K562 (cell line): Measurements from ENCODE around the gene ATF6B. TPM values are rescaled to one million over a fixed set of nuclear protein-coding genes. Genes with fewer than 3 reads are reported as not detected.

Experiments
- CEBPG ChIP-seq, 3 experiments: fragments of 200-800 bp in 1 of 3; sonication (Bioruptor generic) in 1 of 3; sonication (generic) in 1 of 3; formaldehyde crosslinking in 1 of 3; IDR thresholded peaks in 2 of 3; conservative IDR thresholded peaks in 1 of 3; 2 replicates each; pipeline versions ENCODE4 v1.6.1 to v1.8.0; 2016 to 2022; ENCODE audit warnings: missing compliant biosample characterization in 2 of 3, missing genetic modification characterization in 2 of 3, mild to moderate bottlenecking in 1 of 3, missing genetic modification reagents in 1 of 3
- CXXC5 ChIP-seq: fragments of 250-450 bp; sonication (Bioruptor Pico); IDR thresholded peaks from 2 replicates; pipeline ENCODE4 v1.8.0; 2022; ENCODE audit warnings: inconsistent platforms, mild to moderate bottlenecking, moderate library complexity
- HNRNPK ChIP-seq: fragments of 200-400 bp; formaldehyde crosslinking; IDR thresholded peaks from one replicate; pipeline ENCODE4 v1.6.1; 2018; ENCODE audit warnings: mild to moderate bottlenecking, low read depth, low read length; ENCODE audit not compliant: poor library complexity, severe bottlenecking
- MCM5 ChIP-seq: fragments of 450-650 bp; IDR thresholded peaks from 2 replicates; pipeline ENCODE4 v1.6.1; 2016; ENCODE audit warnings: low read depth
- MIER1 ChIP-seq: fragments of 450-650 bp; IDR thresholded peaks from 2 replicates; pipeline ENCODE4 v1.6.1; 2016; ENCODE audit warnings: antibody characterized with exemption, mild to moderate bottlenecking, low read depth
- MYNN ChIP-seq, 2 experiments: sonication (generic); formaldehyde crosslinking in 1 of 2; IDR thresholded peaks; 2 replicates each; pipeline versions ENCODE4 v1.5.0 to v1.6.1; 2016 to 2020; ENCODE audit warnings: antibody characterized with exemption in 1 of 2, missing genetic modification reagents in 1 of 2
- NFIX ChIP-seq: fragments of 250-450 bp; sonication (Bioruptor Pico); IDR thresholded peaks from 2 replicates; pipeline ENCODE4 v1.4.0; 2020; ENCODE audit warnings: low read depth, mild to moderate bottlenecking, moderate library complexity
- NFRKB ChIP-seq: fragments of 450-650 bp; IDR thresholded peaks from 2 replicates; pipeline ENCODE4 v1.6.1; 2016; ENCODE audit warnings: low read depth
- PHF8 ChIP-seq: fragments of 200-600 bp; sonication (generic); IDR thresholded peaks from 2 replicates; pipeline ENCODE4 v1.6.1; 2012; ENCODE audit warnings: mixed run types, mild to moderate bottlenecking, inconsistent platforms, low read length, moderate library complexity, borderline replicate concordance
- THRAP3 ChIP-seq: fragments of 450-650 bp; IDR thresholded peaks from 2 replicates; pipeline ENCODE4 v1.6.1; 2016; ENCODE audit warnings: mild to moderate bottlenecking, inconsistent platforms, borderline replicate concordance
- ZEB2 ChIP-seq: fragments of 450-650 bp; IDR thresholded peaks from 2 replicates; pipeline ENCODE4 v1.6.1; 2016
- ZNF707 ChIP-seq: fragments of 250-450 bp; sonication (Bioruptor Pico); conservative IDR thresholded peaks from 2 replicates; pipeline ENCODE4 v1.8.0; 2022; ENCODE audit warnings: inconsistent platforms, mild to moderate bottlenecking, moderate library complexity
- ZNF75A ChIP-seq: fragments of 450-650 bp; formaldehyde crosslinking; IDR thresholded peaks from 2 replicates; pipeline ENCODE4 v1.4.0; 2020; ENCODE audit warnings: mild to moderate bottlenecking
- ZNF766 ChIP-seq: fragments of 200-800 bp; sonication (Bioruptor generic); conservative IDR thresholded peaks from 2 replicates; pipeline ENCODE4 v1.6.1; 2016; ENCODE audit warnings: missing genetic modification characterization, missing compliant biosample characterization
- polyA plus RNA-seq, 8 experiments: library from polyadenylated mRNA; depleted of rRNA in 4 of 8; stranded (reverse) in 5 of 8; unstranded in 3 of 8; fragments of >200 nt; fragmentation: Nextera tagmentation in 2 of 8; fragmentation: Illumina TruSeq in 1 of 8; extraction: Ambion mirVana in 2 of 8; extraction: Trizol in 1 of 8; gene quantifications; 2 replicates each; pipeline versions ENCODE4 v1.2.1 to v1.2.3, GENCODE V29; 2011 to 2014; ENCODE audit warnings: inconsistent platforms in 1 of 8, missing spikeins in 1 of 8
- total RNA-seq, 7 experiments: library from RNA; depleted of rRNA in 6 of 7; stranded (reverse); fragments of >200 nt in 6 of 7; fragmentation: Illumina TruSeq in 2 of 7; extraction: Trizol in 2 of 7; gene quantifications; 2 replicates each; pipeline versions ENCODE4 v1.2.1 to v1.2.3, GENCODE V29; 2011 to 2021; ENCODE audit warnings: low replicate concordance in 1 of 7
- TF ChIP-seq, protein P1 (sequence below), 2 experiments: fragments of 450-650 bp; formaldehyde crosslinking in 1 of 2; IDR thresholded peaks; 2 replicates each; pipeline versions ENCODE4 v1.4.0 to v1.6.1; 2014 to 2020; ENCODE audit warnings: mild to moderate bottlenecking in 2 of 2, borderline replicate concordance in 1 of 2, low read depth in 1 of 2
- TF ChIP-seq, protein P2 (sequence below): fragments of 450-650 bp; IDR thresholded peaks from 2 replicates; pipeline ENCODE4 v1.6.1; 2016; ENCODE audit warnings: borderline replicate concordance

The ATF6B gene
- total and polyA plus RNA-seq, 9 of the 15 experiments (the other 6 are each of a cell fraction or from before 2014, with no cell fraction given), result 20.7 to 131 (median 31.7) TPM

DNA sequence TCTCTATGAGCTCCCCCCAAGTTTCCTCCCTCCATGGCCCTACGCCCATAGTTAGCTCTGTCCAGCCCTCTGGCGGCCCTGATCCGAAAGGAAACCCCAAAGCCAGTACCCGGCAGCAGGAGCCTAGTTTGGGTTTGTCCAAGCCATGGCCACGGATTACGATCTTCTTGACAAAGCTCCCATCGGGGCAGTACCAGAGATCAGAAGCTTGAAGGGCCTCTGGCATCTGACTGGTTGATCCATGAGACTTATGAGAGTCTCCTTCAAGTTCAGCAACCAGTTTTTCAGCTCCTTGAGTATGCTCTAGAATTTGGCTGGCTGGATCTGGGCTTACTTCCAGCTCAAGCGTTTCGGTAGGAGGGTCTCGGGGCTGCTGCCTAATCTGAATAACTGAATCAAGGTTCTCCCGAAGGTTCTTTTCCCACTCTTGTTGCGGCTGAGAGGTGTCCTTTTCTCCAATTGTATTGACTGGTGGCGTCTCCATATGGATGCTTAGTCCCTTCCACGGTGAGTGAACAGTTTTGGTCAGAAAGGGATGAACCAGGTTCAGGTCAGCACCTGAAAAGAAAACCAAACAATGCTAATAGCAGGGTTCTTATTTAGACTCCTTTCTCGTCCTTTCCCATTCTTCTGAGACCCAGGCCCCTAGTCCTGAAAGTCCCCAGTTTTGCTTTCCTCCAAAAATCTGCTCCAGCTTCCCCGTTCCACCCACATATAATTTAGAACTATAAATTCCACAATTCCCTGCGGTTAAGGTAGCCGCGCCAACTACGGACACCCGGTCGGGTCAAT, 1.4 kb upstream of the ATF6B start (continued):
- TF ChIP-seq MIER1, result peak; percentile 75
- no peak for TF ChIP-seq MYNN (IDR thresholded peaks at IDR 0.05)
- TF ChIP-seq MYNN (CRISPR knock-in tag; IDR thresholded peaks at IDR 0.05), result no peak
- no peak; the same call in 1 of the 2 replicates for TF ChIP-seq NFIX (CRISPR knock-in tag)
- no peak for TF ChIP-seq CXXC5 (CRISPR knock-in tag)
- TF ChIP-seq ZNF75A, result no peak
- no peak for TF ChIP-seq THRAP3
- TF ChIP-seq HNRNPK, result no peak
- peak; percentile 15; the same call in 1 of the 2 replicates for TF ChIP-seq CEBPG (CRISPR knock-in tag; IDR thresholded peaks at IDR 0.05)
- TF ChIP-seq CEBPG (tag; conservative IDR thresholded peaks at IDR 0.05 in 1 of 2, IDR thresholded peaks at IDR 0.05 in 1 of 2), result no peak
- TF ChIP-seq NFRKB, result no peak
- TF ChIP-seq PHF8, result no peak
- 0 out of 2 replicates have a peak, but pooled peaks have one; percentile 19 for TF ChIP-seq ZNF766 (CRISPR knock-in tag)
- no peak for TF ChIP-seq ZNF707 (CRISPR knock-in tag)
- TF ChIP-seq ZEB2, result peak; percentile 56; the same call in 1 of the 2 replicates
- TF ChIP-seq, protein P1, sequence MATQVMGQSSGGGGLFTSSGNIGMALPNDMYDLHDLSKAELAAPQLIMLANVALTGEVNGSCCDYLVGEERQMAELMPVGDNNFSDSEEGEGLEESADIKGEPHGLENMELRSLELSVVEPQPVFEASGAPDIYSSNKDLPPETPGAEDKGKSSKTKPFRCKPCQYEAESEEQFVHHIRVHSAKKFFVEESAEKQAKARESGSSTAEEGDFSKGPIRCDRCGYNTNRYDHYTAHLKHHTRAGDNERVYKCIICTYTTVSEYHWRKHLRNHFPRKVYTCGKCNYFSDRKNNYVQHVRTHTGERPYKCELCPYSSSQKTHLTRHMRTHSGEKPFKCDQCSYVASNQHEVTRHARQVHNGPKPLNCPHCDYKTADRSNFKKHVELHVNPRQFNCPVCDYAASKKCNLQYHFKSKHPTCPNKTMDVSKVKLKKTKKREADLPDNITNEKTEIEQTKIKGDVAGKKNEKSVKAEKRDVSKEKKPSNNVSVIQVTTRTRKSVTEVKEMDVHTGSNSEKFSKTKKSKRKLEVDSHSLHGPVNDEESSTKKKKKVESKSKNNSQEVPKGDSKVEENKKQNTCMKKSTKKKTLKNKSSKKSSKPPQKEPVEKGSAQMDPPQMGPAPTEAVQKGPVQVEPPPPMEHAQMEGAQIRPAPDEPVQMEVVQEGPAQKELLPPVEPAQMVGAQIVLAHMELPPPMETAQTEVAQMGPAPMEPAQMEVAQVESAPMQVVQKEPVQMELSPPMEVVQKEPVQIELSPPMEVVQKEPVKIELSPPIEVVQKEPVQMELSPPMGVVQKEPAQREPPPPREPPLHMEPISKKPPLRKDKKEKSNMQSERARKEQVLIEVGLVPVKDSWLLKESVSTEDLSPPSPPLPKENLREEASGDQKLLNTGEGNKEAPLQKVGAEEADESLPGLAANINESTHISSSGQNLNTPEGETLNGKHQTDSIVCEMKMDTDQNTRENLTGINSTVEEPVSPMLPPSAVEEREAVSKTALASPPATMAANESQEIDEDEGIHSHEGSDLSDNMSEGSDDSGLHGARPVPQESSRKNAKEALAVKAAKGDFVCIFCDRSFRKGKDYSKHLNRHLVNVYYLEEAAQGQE (IDR thresholded peaks at IDR 0.05; ENCODE audit: borderline replicate concordance), result peak; percentile 85
- TF ChIP-seq, protein P1 (CRISPR knock-in tag; IDR thresholded peaks at IDR 0.05; ENCODE audit: low read depth), result 0 out of 2 replicates have a peak, but pooled peaks have one; percentile 5
- no peak for TF ChIP-seq MCM5
- TF ChIP-seq, protein P2, sequence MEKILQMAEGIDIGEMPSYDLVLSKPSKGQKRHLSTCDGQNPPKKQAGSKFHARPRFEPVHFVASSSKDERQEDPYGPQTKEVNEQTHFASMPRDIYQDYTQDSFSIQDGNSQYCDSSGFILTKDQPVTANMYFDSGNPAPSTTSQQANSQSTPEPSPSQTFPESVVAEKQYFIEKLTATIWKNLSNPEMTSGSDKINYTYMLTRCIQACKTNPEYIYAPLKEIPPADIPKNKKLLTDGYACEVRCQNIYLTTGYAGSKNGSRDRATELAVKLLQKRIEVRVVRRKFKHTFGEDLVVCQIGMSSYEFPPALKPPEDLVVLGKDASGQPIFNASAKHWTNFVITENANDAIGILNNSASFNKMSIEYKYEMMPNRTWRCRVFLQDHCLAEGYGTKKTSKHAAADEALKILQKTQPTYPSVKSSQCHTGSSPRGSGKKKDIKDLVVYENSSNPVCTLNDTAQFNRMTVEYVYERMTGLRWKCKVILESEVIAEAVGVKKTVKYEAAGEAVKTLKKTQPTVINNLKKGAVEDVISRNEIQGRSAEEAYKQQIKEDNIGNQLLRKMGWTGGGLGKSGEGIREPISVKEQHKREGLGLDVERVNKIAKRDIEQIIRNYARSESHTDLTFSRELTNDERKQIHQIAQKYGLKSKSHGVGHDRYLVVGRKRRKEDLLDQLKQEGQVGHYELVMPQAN, result 0 out of 2 replicates have a peak, but pooled peaks have one; percentile 23
